Activated effector memory CD4-positive, alpha-beta T cell treated with anti-CD3 and anti-CD28 coated beads, Interleukin-2, amount 50 U/mL, for 16 hours (primary cell): Measurements from ENCODE around the gene CCDC192.

Experiments
- DNase-seq: peaks from one replicate; pipeline ENCODE4 v3.0.0-alpha.2; 2020

The CCDC192 gene

GRCh38 chr5:127892467-127893207 is 189.4 kb downstream of the CCDC192 start:
- no peak for DNase-seq

GRCh38 chr5:127893232-127893631 is 190.0 kb downstream of the CCDC192 start:
- no peak for DNase-seq

- no peak for DNase-seq
These were observed 191.3 kb downstream of the CCDC192 start for GRCh38 chr5:127894461-127894860.

GRCh38 chr5:127898551-127899213 is 195.5 kb downstream of the CCDC192 start:
- no peak for DNase-seq

GRCh38 chr5:127899214-127899610 is 196.0 kb downstream of the CCDC192 start:
- DNase-seq: no peak

GRCh38 chr5:127906562-127907204 is 203.5 kb downstream of the CCDC192 start:
- no peak for DNase-seq

- DNase-seq: no peak
These were observed 204.7 kb downstream of the CCDC192 start for GRCh38 chr5:127907907-127908306.

- no peak for DNase-seq
These were observed 205.9 kb downstream of the CCDC192 start for GRCh38 chr5:127909066-127909465.

- no peak for DNase-seq
These were observed 206.6 kb downstream of the CCDC192 start for GRCh38 chr5:127909821-127910220.

GRCh38 chr5:127910307-127910956 is 207.2 kb downstream of the CCDC192 start:
- no peak for DNase-seq

- no peak for DNase-seq
These were observed 208.4 kb downstream of the CCDC192 start for GRCh38 chr5:127911619-127912018.

GRCh38 chr5:127912411-127912810 is 209.2 kb downstream of the CCDC192 start:
- no peak for DNase-seq

GRCh38 chr5:127916885-127917573 is 213.8 kb downstream of the CCDC192 start:
- DNase-seq: no peak

GRCh38 chr5:127919006-127919796 is 216.0 kb downstream of the CCDC192 start:
- no peak for DNase-seq

GRCh38 chr5:127919818-127920217 is 216.6 kb downstream of the CCDC192 start:
- DNase-seq: no peak

- DNase-seq: no peak
These were observed 217.7 kb downstream of the CCDC192 start for GRCh38 chr5:127920936-127921335.

GRCh38 chr5:127922603-127923002 is 219.4 kb downstream of the CCDC192 start:
- DNase-seq: no peak

- no peak for DNase-seq
These were observed 220.8 kb downstream of the CCDC192 start for GRCh38 chr5:127923804-127924570.

- no peak for DNase-seq
These were observed 221.4 kb downstream of the CCDC192 start for GRCh38 chr5:127924606-127925005.

- DNase-seq: no peak
These were observed 222.7 kb downstream of the CCDC192 start for GRCh38 chr5:127925916-127926315.

GRCh38 chr5:127926974-127927373 is 223.8 kb downstream of the CCDC192 start:
- DNase-seq: no peak
